T-cell (primary cell): Measurements from ENCODE around the gene SLC27A4. TPM values are rescaled to one million over a fixed set of nuclear protein-coding genes. Genes with fewer than 3 reads are reported as not detected.
"Not testable (repeated sequence)": the region's sequence is repeated elsewhere in the genome, so short reads cannot be mapped to it uniquely, and the experiment has no call there.

Source experiments
- ATAC-seq, 4 experiments: fragments of 200-7000 bp in 3 of 4; fragments of 150-1000 bp in 1 of 4; cut with Tn5 transposase; replicated peaks in 1 of 4; 1 replicate in 3 of 4; 2 replicates in 1 of 4; pipeline ENCODE4 v1.10.0; 2021; ENCODE audit warnings: moderate library complexity in 3 of 4, mild to moderate bottlenecking in 2 of 4, moderate number of reproducible peaks in 1 of 4
- CTCF ChIA-PET, 2 donors: fragments of 300-600 bp; sonication (Branson Sonifier 250); formaldehyde crosslinking; loops; one replicate each; lab custom pipeline; 2022; ENCODE audit warnings: antibody characterized with exemption in 2 of 2; lab: Charles Lee
- POLR2A ChIA-PET, 2 donors: fragments of 300-600 bp; sonication (Branson Sonifier 250); formaldehyde crosslinking; loops; one replicate each; lab custom pipeline; 2022; ENCODE audit warnings: antibody characterized with exemption in 2 of 2; lab: Charles Lee
- DNase-seq, 35 experiments: peaks; one replicate each; pipeline versions ENCODE4 v3.0.0 to v3.0.0-alpha.2; 2013 to 2023
- H3K27ac ChIP-seq: one replicate; pipeline ENCODE4 v1.5.1; 2013; ENCODE audit warnings: low read length
- H3K27me3 ChIP-seq, 2 experiments: replicated peaks in 1 of 2; 1 replicate in 1 of 2; 2 replicates in 1 of 2; pipeline versions ENCODE4 v1.6.1 to v1.7.0; 2013; ENCODE audit warnings: low read length in 1 of 2, mixed read lengths in 1 of 2; ENCODE audit not compliant: control insufficient read depth in 2 of 2, insufficient read depth in 2 of 2; ENCODE audit errors: extremely low read depth in 1 of 2
- H3K36me3 ChIP-seq, 2 donors: 1 replicate in 1 of 2; 2 replicates in 1 of 2; pipeline versions ENCODE4 v1.6.1 to v1.7.0; 2013; ENCODE audit warnings: low read length in 1 of 2; ENCODE audit not compliant: control insufficient read depth in 2 of 2, insufficient read depth in 1 of 2; ENCODE audit errors: extremely low read depth in 1 of 2
- H3K4me1 ChIP-seq, 2 experiments: 1 replicate in 1 of 2; 2 replicates in 1 of 2; pipeline versions ENCODE4 v1.6.1 to v1.7.0; 2013; ENCODE audit warnings: low read length in 2 of 2, mixed read lengths in 1 of 2; ENCODE audit not compliant: insufficient read depth in 2 of 2, control insufficient read depth in 1 of 2; ENCODE audit errors: extremely low read depth in 1 of 2
- H3K4me3 ChIP-seq, 2 donors: 1 replicate in 1 of 2; 2 replicates in 1 of 2; pipeline versions ENCODE4 v1.5.1 to v1.7.0; 2013; ENCODE audit warnings: mild to moderate bottlenecking in 2 of 2, low read length in 1 of 2, moderate library complexity in 1 of 2; ENCODE audit not compliant: control insufficient read depth in 1 of 2; ENCODE audit errors: extremely low read depth in 1 of 2
- H3K9me3 ChIP-seq: 2 replicates; pipeline ENCODE4 v1.7.0; 2013
- H3K27ac Mint-ChIP-seq, 2 donors: one replicate each; pipeline ENCODE4 v1.8.0; 2020 to 2021; ENCODE audit warnings: mild to moderate bottlenecking in 2 of 2, mixed read lengths in 2 of 2
- H3K27me3 Mint-ChIP-seq, 2 donors: one replicate each; pipeline ENCODE4 v1.8.0; 2021 to 2022; ENCODE audit warnings: mixed read lengths in 2 of 2
- H3K36me3 Mint-ChIP-seq: one replicate; pipeline ENCODE4 v1.8.0; 2021; ENCODE audit warnings: mixed read lengths
- H3K4me1 Mint-ChIP-seq, 3 donors: one replicate each; pipeline ENCODE4 v1.8.0; 2020 to 2022; ENCODE audit warnings: mixed read lengths in 3 of 3, mild to moderate bottlenecking in 1 of 3
- H3K4me3 Mint-ChIP-seq, 3 donors: one replicate each; pipeline ENCODE4 v1.8.0; 2020 to 2022; ENCODE audit warnings: mild to moderate bottlenecking in 3 of 3, mixed read lengths in 3 of 3, moderate library complexity in 3 of 3
- H3K9me3 Mint-ChIP-seq, 3 donors: one replicate each; pipeline ENCODE4 v1.8.0; 2020 to 2022; ENCODE audit warnings: mixed read lengths in 3 of 3
- WGBS: methylation state at CpG from one replicate; pipeline ENCODE4 v1.1.5; 2013; ENCODE audit warnings: missing lambda C conversion rate; ENCODE audit not compliant: insufficient coverage; 5-methylcytosine and 5-hydroxymethylcytosine counted together
- total RNA-seq, 35 experiments: library from RNA in 6 of 35; stranded (reverse) in 6 of 35; fragments of 120-200 nt in 1 of 35; gene quantifications; one replicate each; pipeline versions ENCODE4 v1.2.1 to v1.2.4 and lab custom pipeline; 2013 to 2026

Gene SLC27A4
- total RNA-seq, 5 donors from 2014 or later (not counting 1 experiment from before 2014, with no cell fraction given): 7.3 to 18.4 (median 17.5) TPM

- no peaks in the 10 kb centered on the region for H3K27me3 Mint-ChIP-seq
- no peaks in the 10 kb centered on the region for H3K9me3 ChIP-seq
- H3K36me3 Mint-ChIP-seq: peaks cover 9% of the 10 kb centered on the region
- H3K4me1 Mint-ChIP-seq: peaks cover 0 to 4% (median 0%) of the 10 kb centered on the region in 3 donors
- no peak overlapping the region for H3K27ac Mint-ChIP-seq
- no peaks in the 10 kb centered on the region for H3K9me3 Mint-ChIP-seq
- peaks cover 2 to 10% of the 10 kb centered on the region in 2 experiments for H3K4me1 ChIP-seq
- no peak overlapping the region for H3K4me3 Mint-ChIP-seq
- H3K27me3 ChIP-seq: no peaks in the 10 kb centered on the region
- ChIA-PET CTCF (no interaction called here), POLR2A (no interaction called here)
- no peak for ATAC-seq
- no peak overlapping the region for H3K4me3 ChIP-seq
- no peak for DNase-seq
- peaks cover 0 to 9% of the 10 kb centered on the region in 2 donors for H3K36me3 ChIP-seq
- H3K27ac ChIP-seq: no peak overlapping the region
- 100% methylated on average over 2 of the region's 2 CpGs for WGBS
Observed at GRCh38 chr9:128335914-128336313, 4.4 kb upstream of the SLC27A4 start.

GRCh38 chr9:128337936-128338335 is 2.4 kb upstream of the SLC27A4 start:
- WGBS: 100% methylated on average over 4 of the region's 7 CpGs
- no peak overlapping the region for H3K27ac Mint-ChIP-seq
- Histone ChIP-seq H3K27ac (no peak overlapping the region), H3K4me1 (peaks cover 7 to 19% of the 10 kb centered on the region in 2 experiments), H3K4me3 (no peak overlapping the region), H3K36me3 (peaks cover 0 to 4% of the 10 kb centered on the region in 2 donors), H3K9me3 (no peaks in the 10 kb centered on the region), H3K27me3 (no peaks in the 10 kb centered on the region)
- ChIA-PET CTCF (interaction anchor here in 1 of 2 donors (0.7 kb wide), 1 partner anchor 33 kb away, joined by 3 read pairs; the partner anchor contains the start of gene URM1), POLR2A (interaction anchor here in 1 of 2 donors (0.6 kb wide), 1 partner anchor 126 kb away, joined by 6 read pairs; no protein-coding TSS in a partner anchor)
- H3K4me3 Mint-ChIP-seq: no peak overlapping the region
- ATAC-seq (no peak), DNase-seq (no peak)
- H3K9me3 Mint-ChIP-seq: no peaks in the 10 kb centered on the region
- peaks cover 8 to 9% (median 8%) of the 10 kb centered on the region in 3 donors for H3K4me1 Mint-ChIP-seq
- H3K36me3 Mint-ChIP-seq: peaks cover under 1% of the 10 kb centered on the region
- H3K27me3 Mint-ChIP-seq: no peaks in the 10 kb centered on the region

DNA sequence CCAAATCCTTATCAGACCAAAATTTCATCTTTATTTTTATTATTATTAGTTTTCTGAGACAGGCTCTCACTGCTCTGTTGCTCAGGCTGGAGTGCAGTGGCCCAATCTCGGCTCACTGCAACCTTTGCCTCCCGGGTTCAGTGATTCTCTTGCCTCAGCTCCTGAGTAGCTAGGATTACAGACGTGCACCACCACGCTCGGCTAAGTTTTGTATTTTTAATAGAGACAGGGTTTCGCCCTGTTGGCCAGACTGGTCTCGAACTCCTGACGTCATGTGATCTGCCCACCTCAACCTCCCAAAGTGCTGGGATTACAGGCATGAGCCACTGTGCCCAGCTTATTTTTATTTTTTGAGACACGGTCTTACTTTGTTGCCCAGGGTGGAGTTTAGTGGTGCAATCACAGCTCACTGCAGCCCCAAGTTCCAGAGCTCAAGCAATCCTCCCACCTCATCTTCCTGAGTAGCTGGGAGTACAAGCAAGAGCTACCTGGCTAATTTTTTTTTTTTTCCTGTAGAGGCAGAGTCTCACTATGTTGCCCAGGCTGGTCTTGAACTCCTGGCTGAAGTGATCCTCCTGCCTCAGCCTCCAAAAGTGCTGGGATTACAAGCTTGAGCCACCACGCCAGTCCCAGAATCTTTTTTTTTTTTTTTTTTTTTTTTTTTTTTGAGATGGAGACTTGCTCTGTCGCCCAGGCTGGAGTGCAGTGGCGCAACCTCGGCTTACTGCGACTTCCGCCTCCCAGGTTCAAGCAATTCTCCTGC is 1.3 kb upstream of the SLC27A4 start:
- 95% methylated on average over 4 of the region's 15 CpGs for WGBS

DNA sequence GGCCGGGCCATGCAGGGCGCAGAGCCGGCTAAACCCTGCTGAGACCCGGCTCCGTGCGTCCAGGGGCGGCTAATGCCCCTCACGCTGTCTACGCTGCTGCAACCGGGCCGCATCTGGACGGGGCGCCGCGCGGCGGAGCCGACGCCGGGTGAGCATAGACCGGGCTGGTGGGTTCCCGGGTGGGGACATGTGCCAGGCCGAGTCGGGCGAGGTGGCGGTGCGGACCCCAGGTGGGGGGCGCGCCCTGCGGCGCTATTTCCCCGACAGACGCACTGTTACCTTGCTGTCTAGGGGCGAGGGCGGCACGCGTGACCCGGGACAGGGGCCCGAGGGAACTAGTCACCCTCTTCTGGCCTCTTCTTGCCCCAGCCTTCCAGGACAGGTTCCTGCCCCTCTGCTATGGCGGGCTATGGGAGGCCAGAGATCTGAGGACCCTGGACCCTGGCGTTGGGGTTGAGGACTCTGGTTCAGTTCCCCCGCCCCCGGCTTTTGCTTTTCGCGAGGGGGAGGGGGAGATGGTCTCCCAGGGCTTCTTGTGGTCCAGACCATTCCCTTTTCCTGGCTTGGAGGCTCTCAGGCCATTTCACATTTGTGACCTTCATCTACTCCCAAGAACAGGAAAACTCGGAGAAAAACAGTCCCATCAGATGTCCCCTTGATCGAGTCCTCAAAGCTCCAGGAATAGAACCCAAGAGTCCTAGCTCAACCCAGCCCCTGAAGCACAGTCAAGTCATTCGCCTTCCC is 536 bp downstream of the SLC27A4 start:
- under 1% methylated on average over 41 of the region's 48 CpGs for WGBS
- Histone ChIP-seq H3K4me3 (peak overlapping the region; percentile 69 to 87), H3K4me1 (peaks cover 7 to 19% of the 10 kb centered on the region in 2 experiments), H3K27me3 (no peaks in the 10 kb centered on the region), H3K27ac (peak overlapping the region; percentile 38), H3K36me3 (peaks cover 14 to 33% of the 10 kb centered on the region in 2 donors), H3K9me3 (no peaks in the 10 kb centered on the region)
- H3K27ac Mint-ChIP-seq: peak overlapping the region; percentile 83 to 89
- peaks cover 8 to 9% (median 8%) of the 10 kb centered on the region in 3 donors for H3K4me1 Mint-ChIP-seq
- H3K4me3 Mint-ChIP-seq: peak overlapping the region; percentile 82 to 97 (median 90)
- peaks cover 3% of the 10 kb centered on the region for H3K36me3 Mint-ChIP-seq
- no peaks in the 10 kb centered on the region for H3K27me3 Mint-ChIP-seq
- DNase-seq (peak in 3 of 35 experiments; percentile 0 to 8 (median 6)), ATAC-seq (peak; percentile 10 to 26 (median 16))
- CTCF ChIA-PET: interaction anchor here (0.5 to 1.3 kb wide), 5 partner anchors 10 to 90 kb away, joined by 3 to 9 read pairs (median 5); partner anchors contain the start of gene URM1 (in 1 of the 2)
- POLR2A ChIA-PET: no interaction called here
- no peaks in the 10 kb centered on the region for H3K9me3 Mint-ChIP-seq

More for the DNA sequence above, 1.3 kb upstream of the SLC27A4 start:
- ATAC-seq, H3K4me3 ChIP-seq, H3K27me3 Mint-ChIP-seq, H3K4me1 Mint-ChIP-seq, H3K9me3 ChIP-seq, H3K9me3 Mint-ChIP-seq, H3K27ac ChIP-seq, H3K36me3 Mint-ChIP-seq, DNase-seq, H3K27me3 ChIP-seq, H3K27ac Mint-ChIP-seq: not testable (repeated sequence)
- ChIA-PET POLR2A (interaction anchor here in 1 of 2 donors (0.5 kb wide), 1 partner anchor 90 kb away, joined by 3 read pairs; no protein-coding TSS in a partner anchor), CTCF (interaction anchor here (0.6 to 0.7 kb wide), 2 partner anchors 106 to 478 kb away, joined by 6 to 9 read pairs; no protein-coding TSS in a partner anchor)
- peaks cover 8 to 15% of the 10 kb centered on the region in 2 donors for H3K36me3 ChIP-seq
- peak overlapping the region; percentile 82 to 97 (median 82) for H3K4me3 Mint-ChIP-seq
- peaks cover 7 to 19% of the 10 kb centered on the region in 2 experiments for H3K4me1 ChIP-seq

- ChIA-PET POLR2A (no interaction called here), CTCF (interaction anchor here (0.5 to 1.3 kb wide), 5 partner anchors 11 to 92 kb away, joined by 3 to 9 read pairs (median 5); partner anchors contain the start of gene URM1 (in 1 of the 2))
- 38% methylated on average over 11 of the region's 13 CpGs for WGBS
- peak; percentile 14 to 79 (median 55) for DNase-seq
- Mint-ChIP-seq H3K27me3 (no peaks in the 10 kb centered on the region), H3K9me3 (no peaks in the 10 kb centered on the region), H3K4me1 (peaks cover 8 to 9% (median 8%) of the 10 kb centered on the region in 3 donors), H3K36me3 (peaks cover 3% of the 10 kb centered on the region), H3K27ac (peak overlapping the region; percentile 83 to 89), H3K4me3 (peak overlapping the region; percentile 82 to 97 (median 90))
- Histone ChIP-seq H3K27ac (peak overlapping the region; percentile 38), H3K4me1 (peaks cover 7 to 19% of the 10 kb centered on the region in 2 experiments), H3K9me3 (no peaks in the 10 kb centered on the region), H3K36me3 (peaks cover 14 to 36% of the 10 kb centered on the region in 2 donors), H3K27me3 (no peaks in the 10 kb centered on the region), H3K4me3 (peak overlapping the region; percentile 69 to 87)
- ATAC-seq: peak; percentile 38 to 46 (median 42)
Observed at GRCh38 chr9:128341435-128341849, 1.1 kb downstream of the SLC27A4 start.
